HepG2 (cell line): ENCODE data around the gene MLYCD. TPM values are rescaled to one million over a fixed set of nuclear protein-coding genes. Genes with fewer than 3 reads are reported as not detected.

Source experiments
- ATF7 ChIP-seq, 2 experiments: fragments of 450-650 bp in 1 of 2; sonication (generic) in 1 of 2; formaldehyde crosslinking in 1 of 2; IDR thresholded peaks; 2 replicates each; pipeline versions ENCODE4 v1.4.0 to v1.6.1; 2016 to 2020; ENCODE audit warnings: antibody characterized with exemption in 1 of 2, mild to moderate bottlenecking in 1 of 2, missing genetic modification reagents in 1 of 2
- CCAR2 ChIP-seq: fragments of 200-400 bp; formaldehyde crosslinking; optimal IDR thresholded peaks from 2 replicates; pipeline ENCODE3; 2018; ENCODE audit warnings: low read depth, mild to moderate bottlenecking, low read length, moderate library complexity
- FOXC1 ChIP-seq: sonication (generic); formaldehyde crosslinking; IDR thresholded peaks from 2 replicates; pipeline ENCODE4 v1.8.0; 2022; ENCODE audit warnings: mild to moderate bottlenecking, missing genetic modification reagents, borderline replicate concordance
- HMG20B ChIP-seq: conservative IDR thresholded peaks from 2 replicates; pipeline ENCODE4 v1.6.1; 2016; ENCODE audit warnings: missing genetic modification reagents, missing compliant biosample characterization
- MBNL3 ChIP-seq: fragments of 250-450 bp; sonication (Bioruptor Pico); conservative IDR thresholded peaks from 2 replicates; pipeline ENCODE4 v1.8.0; 2022; ENCODE audit warnings: mild to moderate bottlenecking, inconsistent platforms
- NFE2L2 ChIP-seq: fragments of 150-350 bp; IDR thresholded peaks from 2 replicates; pipeline ENCODE4 v1.6.1; 2014; ENCODE audit warnings: low read length
- PAX8 ChIP-seq: sonication (generic); formaldehyde crosslinking; IDR thresholded peaks from 2 replicates; pipeline ENCODE4 v1.8.0; 2022; ENCODE audit warnings: mild to moderate bottlenecking, missing genetic modification reagents, borderline replicate concordance
- ZIK1 ChIP-seq: sonication (generic); formaldehyde crosslinking; IDR thresholded peaks from 2 replicates; pipeline ENCODE4 v1.5.0; 2020; ENCODE audit warnings: mild to moderate bottlenecking, low read depth, missing genetic modification reagents, borderline replicate concordance
- polyA plus RNA-seq, 8 experiments: library from polyadenylated mRNA; depleted of rRNA in 3 of 8; stranded (reverse) in 7 of 8; unstranded in 1 of 8; fragments of >200 nt; fragmentation: Illumina TruSeq in 4 of 8; extraction: Trizol in 4 of 8; gene quantifications; 2 replicates each; pipeline versions ENCODE4 v1.2.1 to v1.2.3, GENCODE V29; 2011 to 2016; ENCODE audit warnings: low read depth in 4 of 8, missing spikeins in 1 of 8, mixed read lengths in 1 of 8; ENCODE audit not compliant: insufficient read depth in 1 of 8
- total RNA-seq, 5 experiments: library from RNA; depleted of rRNA; stranded (reverse); fragments of >200 nt; fragmentation: Illumina TruSeq; extraction: Trizol; gene quantifications; 2 replicates each; pipeline ENCODE4 v1.2.3, GENCODE V29; 2016; ENCODE audit warnings: low read depth in 1 of 5
- TF ChIP-seq, protein P1 (sequence below): sonication (generic); formaldehyde crosslinking; conservative IDR thresholded peaks from 2 replicates; pipeline ENCODE4 v1.8.0; 2022; ENCODE audit warnings: low read depth, missing genetic modification reagents
- TF ChIP-seq, protein P2 (sequence below): sonication (generic); formaldehyde crosslinking; IDR thresholded peaks from 2 replicates; pipeline ENCODE4 v1.5.0; 2020; ENCODE audit warnings: missing genetic modification reagents
- TF ChIP-seq, protein P3 (sequence below): sonication (generic); formaldehyde crosslinking; IDR thresholded peaks from 2 replicates; pipeline ENCODE4 v1.8.1; 2023; ENCODE audit warnings: mild to moderate bottlenecking, missing genetic modification reagents, borderline replicate concordance
- TF ChIP-seq, protein P4 (sequence below): IDR thresholded peaks from 2 replicates; pipeline ENCODE4 v1.6.1; 2016; ENCODE audit warnings: missing biosample characterization, missing genetic modification reagents, low read depth
- TF ChIP-seq, protein P5 (sequence below): sonication (generic); formaldehyde crosslinking; IDR thresholded peaks from 2 replicates; pipeline ENCODE4 v1.4.0; 2020; ENCODE audit warnings: mild to moderate bottlenecking, missing genetic modification reagents
- TF ChIP-seq, protein P6 (sequence below): sonication (generic); formaldehyde crosslinking; IDR thresholded peaks from 2 replicates; pipeline ENCODE4 v1.4.0; 2020; ENCODE audit warnings: missing genetic modification reagents

Gene MLYCD
- total and polyA plus RNA-seq, 2 of the 13 experiments (the other 11 are each of a cell fraction or from before 2014, with no cell fraction given): 1.8 to 4.0 TPM

DNA sequence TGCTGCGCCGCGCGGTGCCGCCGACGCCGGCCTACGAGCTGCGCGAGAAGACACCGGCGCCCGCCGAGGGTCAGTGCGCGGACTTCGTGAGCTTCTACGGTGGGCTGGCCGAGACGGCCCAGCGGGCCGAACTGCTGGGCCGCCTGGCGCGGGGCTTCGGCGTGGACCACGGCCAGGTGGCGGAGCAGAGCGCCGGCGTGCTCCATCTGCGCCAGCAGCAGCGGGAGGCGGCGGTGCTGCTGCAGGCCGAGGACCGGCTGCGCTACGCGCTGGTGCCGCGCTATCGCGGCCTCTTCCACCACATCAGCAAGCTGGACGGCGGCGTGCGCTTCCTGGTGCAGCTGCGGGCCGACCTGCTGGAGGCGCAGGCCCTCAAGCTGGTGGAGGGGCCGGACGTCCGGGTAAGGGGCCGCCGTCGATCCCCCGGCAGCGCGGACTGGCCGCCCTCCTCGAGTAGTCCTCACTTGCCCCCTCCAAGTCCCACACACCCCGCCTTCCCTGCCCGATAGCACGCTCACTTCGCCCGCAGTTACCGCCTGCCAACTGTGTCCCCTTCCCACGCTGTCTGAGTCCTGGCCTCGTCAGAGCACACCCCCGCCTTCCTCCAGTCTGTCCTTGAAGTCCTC is 470 bp downstream of the MLYCD start (continued):
- TF ChIP-seq CCAR2 (no peak), ZIK1 (CRISPR knock-in tag) (no peak), HMG20B (no peak), PAX8 (no peak; the same call in 1 of the 2 replicates), MBNL3 (CRISPR knock-in tag) (no peak), ATF7 (IDR thresholded peaks at IDR 0.05) (no peak), ATF7 (CRISPR knock-in tag; IDR thresholded peaks at IDR 0.05) (no peak), FOXC1 (CRISPR knock-in tag) (peak; percentile 64; the same call in 1 of the 2 replicates), NFE2L2 (no peak)
- TF ChIP-seq, protein P1, sequence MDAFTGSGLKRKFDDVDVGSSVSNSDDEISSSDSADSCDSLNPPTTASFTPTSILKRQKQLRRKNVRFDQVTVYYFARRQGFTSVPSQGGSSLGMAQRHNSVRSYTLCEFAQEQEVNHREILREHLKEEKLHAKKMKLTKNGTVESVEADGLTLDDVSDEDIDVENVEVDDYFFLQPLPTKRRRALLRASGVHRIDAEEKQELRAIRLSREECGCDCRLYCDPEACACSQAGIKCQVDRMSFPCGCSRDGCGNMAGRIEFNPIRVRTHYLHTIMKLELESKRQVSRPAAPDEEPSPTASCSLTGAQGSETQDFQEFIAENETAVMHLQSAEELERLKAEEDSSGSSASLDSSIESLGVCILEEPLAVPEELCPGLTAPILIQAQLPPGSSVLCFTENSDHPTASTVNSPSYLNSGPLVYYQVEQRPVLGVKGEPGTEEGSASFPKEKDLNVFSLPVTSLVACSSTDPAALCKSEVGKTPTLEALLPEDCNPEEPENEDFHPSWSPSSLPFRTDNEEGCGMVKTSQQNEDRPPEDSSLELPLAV (CRISPR knock-in tag): no peak
- TF ChIP-seq, protein P2, sequence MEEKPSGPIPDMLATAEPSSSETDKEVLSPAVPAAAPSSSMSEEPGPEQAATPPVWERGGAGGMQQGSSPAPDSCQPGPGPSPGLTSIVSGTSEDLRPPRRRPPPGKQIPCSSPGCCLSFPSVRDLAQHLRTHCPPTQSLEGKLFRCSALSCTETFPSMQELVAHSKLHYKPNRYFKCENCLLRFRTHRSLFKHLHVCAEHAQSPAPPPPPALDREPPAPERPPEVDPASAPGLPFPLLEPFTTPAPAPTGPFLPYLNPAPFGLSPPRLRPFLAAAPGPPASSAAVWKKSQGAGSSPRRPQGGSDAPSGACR: no peak
- TF ChIP-seq, protein P3, sequence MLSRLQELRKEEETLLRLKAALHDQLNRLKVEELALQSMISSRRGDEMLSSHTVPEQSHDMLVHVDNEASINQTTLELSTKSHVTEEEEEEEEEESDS (CRISPR knock-in tag): no peak
- TF ChIP-seq, protein P4, sequence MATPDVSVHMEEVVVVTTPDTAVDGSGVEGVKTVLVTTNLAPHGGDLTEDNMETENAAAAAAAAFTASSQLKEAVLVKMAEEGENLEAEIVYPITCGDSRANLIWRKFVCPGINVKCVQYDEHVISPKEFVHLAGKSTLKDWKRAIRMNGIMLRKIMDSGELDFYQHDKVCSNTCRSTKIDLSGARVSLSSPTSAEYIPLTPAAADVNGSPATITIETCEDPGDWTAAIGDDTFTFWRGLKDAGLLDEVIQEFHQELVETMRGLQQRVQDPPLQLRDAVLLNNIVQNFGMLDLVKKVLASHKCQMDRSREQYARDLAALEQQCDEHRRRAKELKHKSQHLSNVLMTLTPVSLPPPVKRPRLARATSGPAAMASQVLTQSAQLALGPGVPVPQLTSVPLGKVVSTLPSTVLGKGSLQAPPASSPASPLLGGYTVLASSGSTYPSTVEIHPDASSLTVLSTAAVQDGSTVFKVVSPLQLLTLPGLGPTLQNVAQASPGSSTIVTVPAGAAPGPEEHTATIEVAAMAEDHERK: no peak
- TF ChIP-seq, protein P5, sequence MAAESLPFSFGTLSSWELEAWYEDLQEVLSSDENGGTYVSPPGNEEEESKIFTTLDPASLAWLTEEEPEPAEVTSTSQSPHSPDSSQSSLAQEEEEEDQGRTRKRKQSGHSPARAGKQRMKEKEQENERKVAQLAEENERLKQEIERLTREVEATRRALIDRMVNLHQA: no peak
- TF ChIP-seq, protein P6, sequence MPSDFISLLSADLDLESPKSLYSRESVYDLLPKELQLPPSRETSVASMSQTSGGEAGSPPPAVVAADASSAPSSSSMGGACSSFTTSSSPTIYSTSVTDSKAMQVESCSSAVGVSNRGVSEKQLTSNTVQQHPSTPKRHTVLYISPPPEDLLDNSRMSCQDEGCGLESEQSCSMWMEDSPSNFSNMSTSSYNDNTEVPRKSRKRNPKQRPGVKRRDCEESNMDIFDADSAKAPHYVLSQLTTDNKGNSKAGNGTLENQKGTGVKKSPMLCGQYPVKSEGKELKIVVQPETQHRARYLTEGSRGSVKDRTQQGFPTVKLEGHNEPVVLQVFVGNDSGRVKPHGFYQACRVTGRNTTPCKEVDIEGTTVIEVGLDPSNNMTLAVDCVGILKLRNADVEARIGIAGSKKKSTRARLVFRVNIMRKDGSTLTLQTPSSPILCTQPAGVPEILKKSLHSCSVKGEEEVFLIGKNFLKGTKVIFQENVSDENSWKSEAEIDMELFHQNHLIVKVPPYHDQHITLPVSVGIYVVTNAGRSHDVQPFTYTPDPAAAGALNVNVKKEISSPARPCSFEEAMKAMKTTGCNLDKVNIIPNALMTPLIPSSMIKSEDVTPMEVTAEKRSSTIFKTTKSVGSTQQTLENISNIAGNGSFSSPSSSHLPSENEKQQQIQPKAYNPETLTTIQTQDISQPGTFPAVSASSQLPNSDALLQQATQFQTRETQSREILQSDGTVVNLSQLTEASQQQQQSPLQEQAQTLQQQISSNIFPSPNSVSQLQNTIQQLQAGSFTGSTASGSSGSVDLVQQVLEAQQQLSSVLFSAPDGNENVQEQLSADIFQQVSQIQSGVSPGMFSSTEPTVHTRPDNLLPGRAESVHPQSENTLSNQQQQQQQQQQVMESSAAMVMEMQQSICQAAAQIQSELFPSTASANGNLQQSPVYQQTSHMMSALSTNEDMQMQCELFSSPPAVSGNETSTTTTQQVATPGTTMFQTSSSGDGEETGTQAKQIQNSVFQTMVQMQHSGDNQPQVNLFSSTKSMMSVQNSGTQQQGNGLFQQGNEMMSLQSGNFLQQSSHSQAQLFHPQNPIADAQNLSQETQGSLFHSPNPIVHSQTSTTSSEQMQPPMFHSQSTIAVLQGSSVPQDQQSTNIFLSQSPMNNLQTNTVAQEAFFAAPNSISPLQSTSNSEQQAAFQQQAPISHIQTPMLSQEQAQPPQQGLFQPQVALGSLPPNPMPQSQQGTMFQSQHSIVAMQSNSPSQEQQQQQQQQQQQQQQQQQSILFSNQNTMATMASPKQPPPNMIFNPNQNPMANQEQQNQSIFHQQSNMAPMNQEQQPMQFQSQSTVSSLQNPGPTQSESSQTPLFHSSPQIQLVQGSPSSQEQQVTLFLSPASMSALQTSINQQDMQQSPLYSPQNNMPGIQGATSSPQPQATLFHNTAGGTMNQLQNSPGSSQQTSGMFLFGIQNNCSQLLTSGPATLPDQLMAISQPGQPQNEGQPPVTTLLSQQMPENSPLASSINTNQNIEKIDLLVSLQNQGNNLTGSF: peak; percentile 10; the same call in 1 of the 2 replicates
